ENCODE results near the gene ANKRD6. TPM values are rescaled to one million over a fixed set of nuclear protein-coding genes. Genes with fewer than 3 reads are reported as not detected.

ANKRD6 gene
- total RNA-seq, 1 donor from 2014 or later = 9.9 TPM

DNA sequence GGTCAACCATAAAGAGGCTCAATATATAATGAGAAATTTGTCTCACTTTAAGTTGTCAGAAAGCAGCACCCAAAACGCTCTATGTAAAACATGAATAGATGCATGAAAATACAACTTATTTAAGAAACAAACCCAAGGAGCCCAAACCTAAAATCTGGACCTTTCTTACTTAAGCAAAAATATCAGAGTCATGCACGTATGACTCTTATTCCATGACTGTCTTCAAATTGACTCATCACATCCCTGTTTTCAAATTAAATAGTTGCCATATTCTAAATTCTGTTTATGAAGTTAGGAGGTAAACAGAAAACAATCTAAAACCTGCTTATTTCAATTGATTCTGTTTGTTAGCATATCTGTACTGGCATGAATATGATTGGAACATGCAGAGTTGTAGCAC lies 42.1 kb downstream of the ANKRD6 start:
- no peak for ATAC-seq

DNA sequence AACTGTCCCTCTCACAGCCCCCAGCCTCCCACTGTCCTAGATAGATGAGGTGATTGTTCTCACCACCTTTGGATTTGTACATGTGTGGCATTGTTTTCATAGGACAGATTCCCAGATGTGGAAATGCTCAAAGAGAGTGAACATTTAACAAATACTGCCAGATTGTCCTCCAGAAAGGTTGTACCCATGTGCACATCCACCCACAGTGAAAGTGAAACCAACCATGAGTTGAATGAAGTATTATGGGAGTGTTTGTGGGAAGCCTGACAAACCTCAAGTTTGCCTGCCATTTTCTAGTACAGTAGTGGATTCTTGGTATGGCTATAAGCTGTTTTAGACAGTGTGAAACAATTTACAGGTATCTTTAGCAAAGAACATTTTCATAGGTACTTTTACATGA lies 42.7 kb downstream of the ANKRD6 start:
- no peak for ATAC-seq

DNA sequence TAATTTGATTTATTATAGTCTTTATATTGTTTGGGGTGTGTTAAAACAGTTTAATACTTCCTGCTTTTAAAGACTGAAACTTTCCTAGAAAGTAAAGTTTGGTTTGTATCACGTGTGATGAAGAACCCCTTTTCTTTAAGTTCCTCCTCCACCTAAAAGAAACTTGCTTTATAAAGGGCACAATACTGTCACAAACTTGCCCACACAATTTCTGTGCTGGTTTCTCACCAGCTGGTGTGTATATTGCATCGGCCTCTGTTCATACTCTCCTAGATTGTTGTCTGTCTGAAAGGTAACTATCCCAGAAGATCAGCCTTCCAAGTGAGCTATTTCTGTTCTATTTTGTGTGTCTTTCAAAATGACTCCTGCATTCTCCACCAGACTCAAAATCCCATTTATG lies 46.9 kb downstream of the ANKRD6 start:
- ATAC-seq = no peak

DNA sequence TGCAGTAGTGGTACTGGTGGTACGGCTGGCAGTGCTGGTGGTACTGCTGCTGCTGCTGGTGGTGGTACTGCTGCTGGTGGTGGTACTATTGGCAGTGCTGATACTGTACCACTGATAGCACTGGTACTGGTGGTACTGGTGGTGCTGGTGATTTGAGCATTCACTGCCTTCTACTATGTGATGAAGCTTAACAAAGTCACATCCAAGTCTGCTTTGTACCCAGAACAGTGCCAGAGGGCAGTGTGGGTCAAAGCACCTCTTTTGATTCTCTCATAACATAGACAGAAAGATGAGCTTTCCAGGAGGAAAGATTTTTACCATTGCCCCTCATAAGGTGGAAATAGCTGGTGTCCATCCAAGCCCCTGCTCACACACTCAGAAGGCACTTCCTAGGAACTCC lies 48.7 kb downstream of the ANKRD6 start:
- no peak for ATAC-seq

DNA sequence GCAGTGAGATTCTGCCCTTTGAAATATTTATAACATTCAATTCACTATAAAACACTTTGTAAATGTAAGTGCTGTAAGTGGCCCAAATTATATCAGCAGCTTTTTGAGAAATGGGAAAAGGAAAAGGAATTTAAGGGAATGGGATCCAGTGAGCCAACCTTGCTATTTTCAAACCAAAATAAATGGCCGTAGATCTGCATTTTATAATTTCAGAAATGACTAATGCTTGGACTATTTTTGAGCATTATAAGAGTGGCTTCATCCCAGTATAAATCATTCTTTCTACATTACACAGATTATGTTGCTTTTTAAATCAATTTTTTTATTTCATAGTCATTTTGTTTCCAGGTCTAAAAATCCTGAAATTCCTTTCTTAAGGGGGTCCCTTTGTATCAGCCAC lies 49.2 kb downstream of the ANKRD6 start:
- no peak for ATAC-seq

DNA sequence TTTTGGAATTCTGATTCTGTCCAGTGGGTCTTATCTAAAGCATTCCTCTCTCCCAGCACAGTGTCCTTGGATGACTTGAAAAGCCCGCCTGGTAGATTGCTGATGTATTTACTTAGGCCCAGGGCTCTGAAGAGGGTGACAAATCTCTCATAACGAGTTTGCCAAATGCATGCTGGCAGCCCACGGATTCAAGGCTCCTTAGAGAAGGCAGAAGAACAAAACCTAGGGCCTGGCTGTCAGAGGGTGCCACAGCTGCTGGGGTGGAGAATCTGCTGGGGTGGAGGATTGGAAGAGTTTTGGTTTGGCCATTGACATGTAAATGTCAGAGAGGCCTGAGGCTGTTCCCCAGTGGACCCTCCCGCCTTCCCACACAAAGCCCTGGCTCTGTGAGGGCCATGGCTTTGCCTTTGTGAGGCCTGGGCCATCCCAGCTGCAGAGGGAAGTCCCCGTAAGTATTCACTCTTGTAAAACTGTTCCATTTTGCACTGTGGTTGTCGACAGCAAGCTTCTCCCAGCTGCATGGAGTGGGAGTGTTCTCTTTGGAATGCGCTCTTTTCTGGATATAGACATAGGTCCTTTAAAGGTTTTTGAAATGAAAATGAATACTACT lies 50.3 kb downstream of the ANKRD6 start:
- no peak for ATAC-seq

DNA sequence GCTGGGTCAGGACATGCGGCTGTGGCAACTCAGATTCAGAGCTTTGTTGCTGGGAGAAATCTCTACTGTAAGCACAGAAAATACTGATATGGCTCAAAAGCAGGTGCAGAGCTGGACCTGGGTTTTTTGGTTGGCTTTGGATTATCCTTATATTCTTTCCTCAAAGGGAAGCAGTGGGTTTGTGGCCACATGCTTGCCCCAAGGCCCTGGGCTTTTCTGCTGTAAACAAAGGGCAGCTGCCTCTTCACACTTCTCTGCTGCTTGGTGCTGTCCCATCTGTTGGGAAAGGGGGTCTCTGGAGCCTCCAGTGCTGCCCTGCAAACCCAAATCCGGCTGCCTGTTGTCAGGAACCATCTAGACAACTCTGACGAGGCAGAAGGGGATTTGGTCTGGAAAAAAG lies 52.4 kb downstream of the ANKRD6 start:
- no peak for ATAC-seq

DNA sequence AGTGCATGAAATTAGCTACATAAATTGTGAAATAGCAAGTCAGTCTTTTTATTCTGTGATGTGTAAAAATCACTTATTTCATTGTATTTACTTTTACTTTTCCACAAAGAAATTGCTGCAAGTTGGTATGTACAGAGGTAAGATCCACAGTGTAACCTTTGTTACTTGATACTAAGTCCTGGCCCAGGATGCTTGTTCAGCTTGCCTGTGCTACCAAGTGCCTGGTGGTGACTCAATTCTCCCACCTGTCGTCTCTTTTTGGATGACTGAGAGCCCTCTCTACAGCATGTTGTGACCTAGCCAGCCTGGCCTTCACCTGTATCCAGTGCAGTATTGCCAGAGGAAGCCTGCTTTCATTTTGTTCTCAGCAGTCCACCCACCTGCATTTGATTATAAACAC lies 54.9 kb downstream of the ANKRD6 start:
- ATAC-seq = no peak

DNA sequence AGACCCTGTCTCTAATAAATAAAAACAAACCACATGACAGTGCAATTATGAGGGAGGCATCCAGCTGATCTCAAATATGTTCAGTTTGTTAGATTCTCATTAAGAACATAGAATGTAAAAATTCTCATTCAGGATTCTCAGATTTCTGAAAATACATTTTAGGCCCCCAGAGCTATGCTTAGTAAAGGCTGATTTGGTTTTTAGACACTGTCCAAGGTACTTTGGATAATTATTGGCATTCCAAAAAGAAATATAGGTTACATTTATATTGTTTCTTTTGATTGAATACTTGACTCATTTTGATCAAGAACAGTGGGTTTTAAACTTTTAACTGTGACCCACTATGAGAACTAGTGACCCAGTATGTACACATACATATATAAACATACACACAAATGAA lies 55.5 kb downstream of the ANKRD6 start:
- no peak for ATAC-seq

DNA sequence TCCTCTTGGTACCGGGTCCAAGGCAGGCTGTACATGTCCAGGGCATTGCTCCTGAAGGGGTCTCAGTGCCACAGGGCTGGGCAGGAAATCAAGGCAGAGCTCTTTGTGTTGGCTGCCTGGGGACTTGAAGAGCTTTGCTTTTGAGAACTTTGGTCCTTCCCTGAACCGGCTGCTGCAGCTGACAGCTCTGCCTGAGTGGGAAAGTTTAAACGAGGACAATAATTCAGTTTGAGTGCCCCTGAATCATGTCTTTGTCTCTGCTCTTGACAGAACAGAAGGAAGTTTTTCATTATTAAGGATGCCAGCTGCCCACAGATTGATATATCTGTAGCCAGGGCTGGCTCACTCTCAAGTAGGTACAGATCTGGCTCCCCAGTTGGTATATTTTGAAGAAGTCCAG lies 56.1 kb downstream of the ANKRD6 start:
- ATAC-seq = no peak

DNA sequence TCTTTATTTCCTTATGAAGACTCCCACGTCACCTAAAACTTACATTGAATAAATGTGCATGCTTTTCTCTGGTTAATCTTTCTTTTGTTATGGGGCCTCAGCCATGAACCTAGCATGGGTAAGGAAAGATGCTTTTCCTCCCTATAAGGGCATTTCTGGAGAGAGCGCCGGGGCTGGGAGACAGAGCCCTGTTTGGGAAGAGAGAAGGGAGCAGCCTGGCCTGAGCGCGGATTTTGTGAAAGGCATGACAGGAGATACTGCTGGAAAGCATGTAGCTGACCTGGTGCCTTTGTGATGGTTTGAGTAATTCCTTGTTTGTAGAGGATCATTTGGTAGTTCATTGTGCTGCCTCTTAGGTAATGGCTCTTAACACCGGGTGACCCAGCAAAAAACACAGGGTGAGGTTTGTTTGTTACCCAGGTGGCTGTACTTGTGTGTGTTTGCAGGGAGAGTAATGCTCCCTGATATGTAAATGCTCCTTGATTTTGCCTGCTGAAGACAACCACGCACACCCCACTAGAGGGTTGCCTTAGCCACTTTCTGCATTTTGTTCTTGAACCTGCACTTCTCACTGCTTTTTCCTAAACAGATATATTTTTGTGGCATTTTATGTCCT lies 59.2 kb downstream of the ANKRD6 start:
- ATAC-seq = no peak

DNA sequence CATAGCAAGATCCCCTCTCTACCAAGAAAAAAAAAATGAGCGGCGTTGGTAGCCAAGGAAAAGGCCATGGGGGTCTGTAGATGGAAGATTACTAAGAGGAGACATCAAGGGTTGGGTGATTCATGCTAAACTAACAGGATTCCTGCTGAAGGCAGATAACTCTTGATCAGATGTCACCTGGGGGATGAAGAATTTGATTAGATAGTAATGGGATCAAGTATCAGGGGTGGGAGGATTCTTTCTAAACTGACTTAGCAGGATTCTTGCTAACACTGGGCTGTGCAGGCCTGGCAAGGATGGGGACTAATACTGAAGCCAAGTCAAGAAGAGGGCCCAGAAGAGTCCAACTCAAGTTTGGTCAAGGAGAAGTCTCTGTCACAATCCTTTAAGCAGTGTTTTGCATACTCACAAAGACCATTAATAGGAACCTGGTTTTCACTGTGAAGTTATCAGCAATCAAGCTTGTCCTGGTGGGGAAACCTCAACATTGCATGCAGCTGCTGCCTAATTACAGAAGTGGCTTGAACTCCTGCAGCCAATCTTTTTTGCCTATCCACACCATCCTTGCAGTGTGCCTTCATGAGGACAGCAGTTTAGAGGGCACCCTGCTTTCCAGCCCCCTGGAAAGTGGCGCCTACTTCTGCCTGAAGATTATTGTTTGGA lies 61.3 kb downstream of the ANKRD6 start:
- ATAC-seq = no peak

DNA sequence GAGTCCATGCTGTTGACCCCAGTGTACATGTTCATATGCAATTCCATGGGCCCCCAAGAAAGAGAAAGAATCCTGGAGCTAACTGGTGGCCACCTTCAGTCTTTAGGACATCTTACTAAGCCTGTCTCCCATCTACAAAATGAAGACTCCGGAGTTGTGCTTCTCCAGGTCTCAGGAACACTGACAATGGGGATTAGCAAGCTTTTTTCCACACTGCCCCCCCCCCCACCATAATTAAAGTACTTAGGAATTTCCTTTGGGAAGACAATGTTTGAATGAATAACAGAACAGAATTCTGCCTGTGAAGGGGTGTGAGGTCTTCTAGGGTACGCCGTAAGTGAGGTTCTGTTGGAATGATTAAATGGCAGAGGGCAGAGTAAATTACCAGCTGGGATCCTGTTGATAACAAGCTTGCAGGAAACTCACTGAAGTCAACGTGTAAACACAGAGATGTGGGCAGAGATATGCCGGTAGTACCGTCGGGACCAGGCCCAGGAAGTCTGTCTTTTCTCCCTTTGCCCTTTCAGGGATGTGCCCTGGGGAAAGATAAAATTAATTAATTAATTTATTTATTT lies 63.1 kb downstream of the ANKRD6 start:
- ATAC-seq = no peak

DNA sequence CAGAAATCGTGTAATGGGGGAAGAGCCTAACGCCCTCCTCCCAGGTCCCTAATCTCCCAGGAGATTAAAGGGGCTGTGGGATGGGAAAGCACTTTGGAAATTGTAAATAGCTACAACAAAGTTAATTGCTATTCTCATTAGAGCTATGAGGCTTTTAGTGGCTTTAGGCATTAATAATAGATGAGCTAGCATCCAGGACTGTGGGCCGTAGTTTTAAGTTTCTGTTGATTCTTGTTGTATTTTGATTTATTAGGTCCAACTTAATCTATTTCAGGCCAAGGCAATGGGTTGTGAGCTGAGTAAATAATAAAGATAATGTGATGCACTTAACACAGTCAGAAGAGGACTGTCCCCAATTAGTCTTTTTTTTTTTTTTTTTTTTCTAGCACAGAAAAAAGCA lies 67.7 kb downstream of the ANKRD6 start:
- no peak for ATAC-seq

DNA sequence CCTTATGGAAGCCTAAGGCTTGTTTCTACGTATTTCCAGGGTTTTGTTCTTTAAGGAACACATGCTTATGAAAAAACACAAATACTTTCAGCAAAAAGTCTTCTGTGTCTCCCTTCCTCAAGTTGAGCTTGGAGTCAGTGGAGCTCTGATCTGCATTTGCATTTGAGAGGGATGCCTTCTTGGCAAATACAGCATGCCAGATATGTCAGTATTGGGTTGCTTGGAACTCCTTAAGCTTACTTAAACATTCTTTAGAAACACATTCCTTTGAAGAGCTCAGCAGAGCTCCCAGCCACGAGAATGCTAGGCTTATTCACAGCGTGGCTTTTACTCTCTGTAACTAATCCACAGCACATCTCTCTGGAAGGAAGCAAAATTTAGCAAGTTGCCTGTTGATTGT lies 68.3 kb downstream of the ANKRD6 start:
- no peak for ATAC-seq

DNA sequence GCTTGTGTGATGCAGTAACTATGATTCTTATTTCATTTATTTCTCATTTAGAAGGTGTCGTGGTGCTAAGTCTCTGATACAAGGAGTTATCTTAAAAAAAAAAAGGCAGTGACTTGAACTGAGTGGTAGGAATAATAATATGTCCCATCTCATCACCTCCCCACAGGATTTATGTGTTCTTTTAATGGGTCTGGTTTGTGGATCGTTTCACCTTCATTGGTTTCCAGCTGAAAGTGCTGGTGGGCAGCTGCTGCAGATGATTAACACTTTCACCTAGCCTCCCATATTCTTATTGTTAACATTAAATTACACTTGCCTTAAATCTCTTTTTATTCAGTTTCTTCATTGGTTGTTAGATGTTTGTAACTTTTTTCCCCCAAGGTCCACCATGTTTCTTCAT lies 68.8 kb downstream of the ANKRD6 start:
- ATAC-seq = no peak

DNA sequence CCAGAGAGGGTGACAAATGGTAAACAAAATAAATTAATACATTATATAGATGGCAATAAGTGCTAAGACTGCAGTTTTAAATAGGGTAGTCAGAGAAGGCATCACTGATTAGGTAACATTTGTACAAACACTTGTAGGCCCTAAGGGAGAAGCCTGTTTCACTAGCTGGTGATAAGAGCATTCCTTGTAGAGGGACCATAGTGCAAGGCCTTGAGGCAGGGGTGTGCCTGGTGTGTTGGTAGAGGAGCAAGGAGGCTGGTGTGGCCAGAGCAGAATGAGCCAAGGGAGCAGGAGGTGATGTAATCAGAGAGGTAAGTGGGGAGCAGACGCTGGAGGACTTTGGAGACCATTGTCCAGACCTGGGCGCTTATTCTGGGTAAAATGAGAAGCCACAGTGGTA lies 70.7 kb downstream of the ANKRD6 start:
- ATAC-seq = no peak

DNA sequence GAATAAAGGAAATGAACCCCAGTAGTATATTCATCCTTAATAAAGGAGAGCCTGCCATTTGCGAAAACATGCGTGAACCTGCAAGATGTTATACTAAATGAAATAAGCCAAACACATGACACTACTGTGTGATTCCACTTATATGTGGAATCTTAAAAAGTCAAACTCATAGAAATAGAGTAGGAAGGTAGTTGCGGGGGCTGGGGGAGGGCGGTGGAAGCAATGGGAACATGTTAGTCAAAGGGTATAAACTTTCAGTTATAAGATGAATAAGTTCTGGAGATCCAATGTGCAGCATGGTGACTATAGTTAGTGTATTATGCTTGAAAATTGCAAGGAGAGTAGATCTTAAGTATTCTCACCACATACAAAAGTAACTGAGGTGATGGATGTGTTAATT lies 72.9 kb downstream of the ANKRD6 start:
- ATAC-seq = no peak

DNA sequence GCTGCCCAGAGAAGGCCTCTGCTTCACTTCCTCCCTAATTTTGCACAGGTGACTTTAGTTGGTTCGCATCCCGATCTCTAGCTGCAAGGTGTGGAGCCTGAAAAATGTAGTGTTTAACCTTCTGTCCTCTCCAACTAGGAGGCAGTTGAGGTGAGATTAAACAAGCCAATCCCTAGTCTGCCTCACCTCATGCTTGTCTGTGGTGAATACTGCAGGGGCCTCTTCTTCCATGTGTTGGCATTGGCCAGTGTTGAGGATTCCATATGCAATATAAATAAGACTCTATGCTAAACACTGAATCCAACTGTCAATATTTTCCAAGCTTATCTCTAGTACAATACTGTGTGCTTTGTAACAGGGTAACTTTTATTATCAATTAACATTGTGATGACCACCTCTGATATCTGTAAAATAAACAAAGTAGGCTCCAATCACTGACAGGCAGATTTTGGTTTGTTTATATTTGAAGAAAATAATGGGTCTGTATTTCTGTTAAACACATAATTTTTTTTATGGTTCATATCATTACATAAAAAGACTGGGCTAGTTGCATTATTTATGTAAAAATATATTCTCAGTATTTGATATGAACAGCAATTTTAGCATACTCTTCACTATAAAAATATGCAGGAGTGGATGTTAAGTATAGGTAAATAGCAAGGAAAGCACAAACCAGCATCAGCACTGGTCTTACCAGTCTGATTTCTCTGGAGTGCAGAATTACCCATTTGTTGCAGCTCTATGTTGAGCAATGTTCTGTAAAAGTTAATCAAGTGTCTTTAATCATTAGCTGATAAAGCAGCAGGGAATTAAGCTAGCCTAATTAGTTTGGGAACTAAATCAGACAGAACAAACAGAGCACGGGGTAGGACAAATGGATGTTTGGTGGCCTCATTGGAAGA lies 74.0 kb downstream of the ANKRD6 start:
- ATAC-seq = no peak

DNA sequence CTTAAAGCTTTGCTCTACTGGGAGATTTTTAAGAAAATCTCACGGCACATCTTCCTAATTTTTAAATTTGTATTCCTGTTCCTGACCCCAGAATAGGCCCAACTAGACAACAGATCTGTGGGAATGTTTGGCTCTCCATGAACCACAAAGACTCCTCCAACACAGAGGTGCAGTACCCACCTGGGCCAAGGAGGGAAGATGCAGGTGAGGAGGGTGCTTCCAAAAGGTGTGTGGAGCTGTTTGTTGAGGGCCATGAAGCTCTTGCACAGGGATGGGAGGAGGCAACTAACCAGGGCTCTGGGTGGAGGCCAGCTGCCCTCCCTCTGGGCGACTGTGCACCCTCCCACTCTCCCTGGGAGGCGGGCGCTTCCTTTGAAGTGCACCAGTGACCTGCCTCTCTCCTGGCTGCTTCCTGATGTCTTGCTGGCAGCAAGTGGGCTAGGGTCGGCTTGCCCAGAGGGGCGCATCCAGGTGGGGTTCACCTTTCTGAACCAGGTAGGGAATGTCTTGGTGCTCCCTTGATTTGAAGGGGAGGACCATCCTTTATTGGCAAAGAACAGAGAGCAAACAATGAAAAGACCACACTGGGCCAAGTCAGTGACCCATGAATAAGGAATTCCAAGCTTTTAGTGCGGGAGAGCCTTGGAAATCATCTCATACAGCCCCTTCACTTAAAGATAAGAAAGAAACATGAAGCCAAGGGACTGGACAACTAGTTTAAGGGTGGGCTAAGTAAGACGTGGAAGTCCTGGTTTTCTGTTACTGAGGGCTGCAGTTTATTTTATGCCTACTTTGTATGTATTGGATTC lies 76.0 kb downstream of the ANKRD6 start:
- ATAC-seq = no peak

DNA sequence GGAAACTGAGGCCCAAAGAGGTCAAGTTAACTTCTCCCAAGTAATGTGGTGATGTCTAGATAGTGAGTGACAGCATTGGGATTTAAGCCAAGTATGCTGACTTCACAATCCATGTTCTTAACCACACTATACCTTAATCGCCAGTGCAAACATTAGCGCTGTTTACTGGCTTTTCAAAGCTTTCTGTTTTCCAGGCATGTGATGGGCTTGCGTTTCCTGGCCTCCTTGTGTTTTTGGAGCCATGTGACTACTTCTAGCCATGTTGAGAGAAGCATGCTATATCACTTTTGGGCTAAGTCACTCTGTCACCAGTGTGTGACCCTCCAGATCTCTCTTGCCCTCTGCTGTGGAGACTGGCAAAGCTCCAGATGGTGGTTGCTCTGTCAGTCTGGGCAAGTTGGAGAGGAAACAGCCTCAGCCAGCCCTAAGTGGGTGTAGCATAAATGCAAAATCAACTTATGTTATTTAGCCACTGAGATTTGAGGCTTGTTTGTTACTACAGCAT lies 76.9 kb downstream of the ANKRD6 start:
- ATAC-seq = peak; percentile 31

DNA sequence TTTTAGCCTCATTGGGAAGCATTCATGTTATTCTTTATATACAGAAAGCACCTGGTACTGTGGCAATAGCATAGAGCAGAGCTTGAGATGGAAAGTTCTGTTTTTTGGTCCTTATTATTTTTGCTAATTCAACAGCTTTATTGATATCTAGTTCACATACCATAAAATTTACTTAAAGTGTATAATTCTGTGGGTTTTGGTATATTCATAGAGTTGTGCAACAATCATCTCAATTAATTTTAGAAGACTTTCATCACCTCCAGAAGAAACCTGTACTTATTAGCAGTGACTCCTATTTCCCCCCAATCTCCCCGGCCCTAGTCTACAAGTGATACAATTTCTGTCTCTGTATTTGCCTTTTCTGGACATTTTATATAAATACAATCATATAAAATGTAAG lies 77.4 kb downstream of the ANKRD6 start:
- no peak for ATAC-seq
